GM18951 (cell line): Measurements from ENCODE around the gene FAM53A.
"Not testable (repeated sequence)": the region's sequence is repeated elsewhere in the genome, so short reads cannot be mapped to it uniquely, and the experiment has no call there.

ENCODE experiments used
- POLR2A ChIP-seq: IDR thresholded peaks from 4 replicates; pipeline ENCODE4 v1.6.1; 2011; ENCODE audit warnings: mild to moderate bottlenecking; ENCODE audit not compliant: insufficient read length, insufficient read depth; ENCODE audit errors: extremely low read depth
- in situ Hi-C: fragments of 300-500 bp; cut with MboI; formaldehyde crosslinking; loops from one replicate; pipeline ENCODE4 v1.12.0; 2022; ENCODE audit warnings: low sequenced_read_pairs, mixed read lengths, inconsistent platforms; ENCODE audit not compliant: unreplicated experiment

The FAM53A gene

DNA sequence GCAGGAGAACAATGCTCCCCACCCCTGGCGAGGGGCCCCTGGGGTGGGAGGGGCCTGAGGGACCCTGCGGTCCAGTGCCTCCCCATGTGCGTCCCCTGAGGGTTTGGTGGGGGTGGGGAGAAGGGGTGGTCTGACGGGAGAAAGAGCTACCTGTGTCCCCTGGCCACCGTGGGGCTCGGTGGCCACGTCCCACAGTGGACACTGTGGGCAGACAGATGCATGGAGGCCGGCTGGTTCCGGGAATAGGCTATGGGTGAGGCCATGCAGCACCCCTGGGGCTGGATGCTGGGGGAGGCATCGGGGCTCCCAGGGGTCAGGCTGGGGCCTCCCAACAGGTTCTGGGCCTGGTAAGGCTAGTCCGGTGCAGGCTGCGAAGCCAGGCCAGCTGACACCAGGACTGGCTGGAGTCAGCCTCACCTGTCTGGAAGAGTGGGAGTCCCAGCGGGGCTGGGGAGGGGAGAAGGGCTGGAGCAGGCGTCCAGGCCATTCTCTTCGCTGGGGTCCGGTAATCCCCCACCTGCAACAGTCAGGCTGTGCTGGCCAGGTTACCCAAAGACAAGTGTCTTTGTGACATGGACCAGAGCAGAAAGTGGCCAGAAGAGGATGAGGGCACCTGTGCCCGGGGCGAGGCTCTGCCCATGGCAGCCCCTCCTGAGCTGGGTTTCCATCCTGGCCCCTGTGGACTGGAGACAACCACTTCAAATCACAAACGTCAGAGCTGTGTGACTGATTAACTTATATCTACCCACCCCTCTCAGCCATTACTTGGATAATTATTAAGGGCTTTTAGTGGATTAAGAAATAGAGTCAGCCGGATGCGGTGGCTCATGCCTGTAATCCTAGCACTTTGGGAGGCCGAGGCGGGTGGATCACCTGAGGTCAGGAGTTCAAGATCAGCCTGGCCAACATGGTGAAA, 1.4 kb upstream of the FAM53A start:
- in situ Hi-C loops: no loop called here
- TF ChIP-seq POLR2A: no peak

- TF ChIP-seq POLR2A: peak; percentile 47
Measured at GRCh38 chr4:1684506-1685234, 557 bp upstream of the FAM53A start.

GRCh38 chr4:1683261-1683735, 815 bp downstream of the FAM53A start:
- in situ Hi-C loops: no loop called here
- TF ChIP-seq POLR2A: no peak

More at GRCh38 chr4:1684506-1685234, 557 bp upstream of the FAM53A start:
- in situ Hi-C loops: no loop called here

DNA sequence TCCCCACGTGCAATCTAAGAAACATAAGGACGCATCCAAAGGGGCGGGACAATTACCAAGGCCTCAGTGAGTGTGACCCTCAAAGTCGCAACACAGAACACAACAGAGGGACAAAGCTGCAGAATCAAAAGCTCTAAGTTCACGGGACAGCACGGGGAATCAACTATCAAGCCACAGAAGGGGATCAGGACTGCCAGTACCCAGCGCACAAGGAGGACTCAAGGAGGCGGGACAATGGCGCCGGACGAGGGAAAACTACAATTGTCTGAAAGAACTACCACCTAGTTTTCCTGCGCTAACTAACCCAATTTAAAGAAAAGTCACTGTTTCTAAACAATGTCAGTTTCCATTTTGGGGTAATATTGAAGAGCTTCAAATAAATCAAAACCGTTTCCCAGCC, 1.3 kb downstream of the FAM53A start:
- TF ChIP-seq POLR2A: no peak
- in situ Hi-C loops: no loop called here

- TF ChIP-seq POLR2A: no peak
- in situ Hi-C loops: no loop called here
Measured at GRCh38 chr4:1678244-1678643, 5.9 kb downstream of the FAM53A start.

DNA sequence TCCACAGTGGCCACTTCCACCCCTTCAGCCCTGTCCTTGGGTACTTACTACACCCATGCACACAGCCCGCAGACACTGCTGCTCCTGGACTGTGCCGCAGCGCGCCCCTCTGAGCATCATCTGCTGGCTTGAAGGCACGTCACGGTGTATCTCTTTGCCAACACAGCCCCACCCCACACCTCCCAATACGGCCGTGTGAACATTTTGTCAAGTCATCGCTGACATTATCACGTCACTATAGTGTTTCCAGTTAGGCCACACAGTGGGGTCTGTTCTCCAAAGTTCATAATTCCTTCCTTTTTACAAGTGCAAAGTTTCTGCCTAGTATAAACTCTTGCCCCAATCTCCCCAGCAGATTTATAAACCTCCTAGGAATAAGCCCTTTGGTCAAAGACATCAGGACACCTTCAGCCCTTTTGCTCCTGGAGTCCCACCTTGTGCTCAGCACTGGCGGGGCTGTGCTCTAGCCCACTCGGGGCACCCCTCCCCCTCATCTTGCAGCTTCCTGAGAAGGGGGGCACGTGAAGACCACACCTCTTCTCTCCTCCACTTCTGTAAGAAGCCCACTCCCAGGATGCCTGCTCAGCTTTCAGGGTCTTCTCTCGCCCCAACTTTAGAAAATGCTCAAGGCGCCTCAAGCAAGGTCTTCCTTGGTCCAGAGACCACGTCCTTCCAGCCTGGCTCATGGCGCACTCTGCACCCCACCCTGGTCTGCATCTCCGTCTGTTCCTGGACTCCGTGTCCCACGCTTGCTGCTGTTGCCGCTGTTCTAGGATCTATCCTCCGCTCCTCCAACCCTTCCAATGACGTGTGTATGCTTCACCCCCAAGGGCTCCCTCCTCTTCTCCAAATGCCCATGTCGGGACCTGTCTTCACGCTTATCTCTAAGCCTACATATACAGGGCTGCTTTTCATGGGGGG, 7.2 kb downstream of the FAM53A start:
- TF ChIP-seq POLR2A: no peak
- in situ Hi-C loops: no loop called here

DNA sequence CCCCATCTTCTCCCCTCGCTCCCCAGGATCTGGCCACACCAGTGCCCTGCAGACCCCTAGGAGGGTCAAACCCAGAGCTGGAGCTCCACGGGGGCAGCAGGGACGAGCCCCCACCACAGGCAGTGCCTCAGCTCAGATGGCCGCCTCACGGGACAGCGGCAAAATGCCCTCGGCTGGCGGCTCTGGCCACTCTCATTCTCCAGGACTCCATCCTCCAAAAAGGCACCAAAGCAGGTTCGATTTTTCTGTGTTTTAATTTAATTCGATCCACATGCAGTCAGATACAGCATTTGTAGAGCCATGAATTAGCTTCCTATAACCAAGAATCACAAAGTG, 8.3 kb downstream of the FAM53A start:
- TF ChIP-seq POLR2A: no peak
- in situ Hi-C loops: no loop called here

DNA sequence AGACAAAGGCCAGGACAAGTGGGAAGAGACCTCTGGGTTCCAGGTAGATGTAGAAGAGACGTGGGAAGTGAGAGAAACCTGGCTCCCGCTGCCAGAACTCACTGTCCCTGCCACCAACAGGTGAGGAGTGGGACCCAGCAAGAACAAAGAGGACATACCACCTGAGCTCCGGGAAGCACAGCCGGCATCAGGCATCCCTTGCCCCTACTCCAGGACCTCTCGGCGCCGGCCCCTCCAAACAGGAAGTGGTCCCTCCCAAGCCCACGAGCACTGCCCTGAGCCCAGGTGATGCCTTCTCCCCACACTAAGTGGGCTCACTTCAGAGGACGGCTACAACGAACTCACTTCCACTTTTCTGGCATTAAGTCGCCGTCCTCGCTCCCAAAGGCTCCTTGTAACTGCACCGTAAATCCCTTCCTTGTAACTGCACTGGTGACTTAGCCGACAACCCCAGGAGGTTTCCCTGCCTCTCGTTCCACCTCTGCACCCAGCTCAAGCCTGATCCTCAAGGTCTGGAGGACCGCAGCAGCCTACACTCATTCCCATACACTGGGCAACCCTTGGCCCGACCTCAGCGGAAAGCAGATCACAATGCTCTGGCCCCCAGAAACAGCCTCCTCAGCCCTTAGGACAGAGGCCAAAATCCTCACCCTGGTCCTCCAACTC, 8.8 kb downstream of the FAM53A start:
- in situ Hi-C loops: no loop called here

DNA sequence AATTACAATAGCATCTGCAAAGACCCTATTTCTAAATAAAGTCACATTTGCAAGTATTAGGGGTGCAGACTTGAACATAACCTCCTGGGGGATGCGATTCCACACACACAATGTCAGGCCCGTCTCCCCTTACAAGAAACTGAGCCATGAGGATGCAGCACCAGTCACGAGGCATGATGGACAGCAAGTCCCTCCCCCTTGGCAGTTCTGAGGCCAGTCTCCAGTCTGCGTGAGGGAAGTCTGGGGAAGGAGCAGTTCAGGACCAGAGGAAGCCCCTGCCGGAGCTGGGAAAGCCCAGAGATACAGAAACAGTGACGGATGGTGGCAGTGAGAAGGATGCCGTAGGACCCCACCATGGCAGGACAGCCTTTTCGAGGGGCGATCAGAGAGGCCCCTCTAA, 9.4 kb downstream of the FAM53A start:
- in situ Hi-C loops: no loop called here
- no peak for TF ChIP-seq POLR2A

More for the DNA sequence above, 8.8 kb downstream of the FAM53A start:
- no peak for TF ChIP-seq POLR2A

DNA sequence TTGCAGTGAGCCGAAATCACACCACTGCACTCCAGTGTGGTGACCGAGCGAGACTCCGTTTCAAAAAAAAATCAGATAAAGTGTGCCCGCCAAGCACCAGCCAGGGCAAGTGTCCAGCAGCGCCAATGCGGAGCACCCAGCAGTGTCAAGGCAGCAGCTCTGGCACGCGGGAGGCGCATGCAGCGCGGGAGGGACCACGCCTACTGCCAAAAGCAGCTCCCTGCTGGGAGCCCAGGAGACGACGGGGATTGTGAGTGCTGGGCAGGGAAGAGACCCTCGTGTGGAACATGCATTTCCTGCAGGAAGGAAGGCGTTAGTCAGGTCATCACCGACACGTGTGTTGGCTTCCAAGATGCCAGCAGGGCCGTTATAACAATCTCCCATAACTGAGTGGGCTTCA, 10.4 kb downstream of the FAM53A start:
- in situ Hi-C loops: no loop called here
- no peak for TF ChIP-seq POLR2A

- in situ Hi-C loops: not testable (repeated sequence)
Measured at GRCh38 chr4:1671011-1671410, 13.1 kb downstream of the FAM53A start.

- no peak for TF ChIP-seq POLR2A
- in situ Hi-C loops: no loop called here
Measured at GRCh38 chr4:1670279-1670678, 13.8 kb downstream of the FAM53A start.
